HuH-7 (cell line): Measurements from ENCODE around the gene IDI1.

Experiments
- DNase-seq: peaks from one replicate; pipeline ENCODE4 v3.0.0; 2011; ENCODE audit warnings: low spot score

IDI1 gene

DNA sequence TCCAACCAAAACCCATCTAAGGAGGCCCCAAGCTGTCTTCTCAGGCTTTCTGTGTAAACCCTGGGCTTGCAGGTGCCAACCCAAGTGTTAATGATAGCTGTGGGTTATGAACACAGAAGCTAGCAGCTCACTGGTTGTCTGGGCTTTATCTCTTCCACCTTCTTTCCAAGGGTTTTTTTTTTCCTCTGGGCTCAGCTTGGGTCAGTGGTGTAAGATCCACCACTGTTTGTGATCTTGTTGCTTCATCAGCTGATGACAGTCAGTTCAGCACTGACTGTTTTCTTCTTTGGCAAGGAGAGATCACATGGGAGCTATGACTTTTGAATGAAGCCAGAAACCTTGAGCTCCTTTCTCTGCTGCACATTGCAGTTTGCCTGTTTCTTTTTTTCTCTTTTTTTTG is 56.0 kb downstream of the IDI1 start:
- no peak for DNase-seq

DNA sequence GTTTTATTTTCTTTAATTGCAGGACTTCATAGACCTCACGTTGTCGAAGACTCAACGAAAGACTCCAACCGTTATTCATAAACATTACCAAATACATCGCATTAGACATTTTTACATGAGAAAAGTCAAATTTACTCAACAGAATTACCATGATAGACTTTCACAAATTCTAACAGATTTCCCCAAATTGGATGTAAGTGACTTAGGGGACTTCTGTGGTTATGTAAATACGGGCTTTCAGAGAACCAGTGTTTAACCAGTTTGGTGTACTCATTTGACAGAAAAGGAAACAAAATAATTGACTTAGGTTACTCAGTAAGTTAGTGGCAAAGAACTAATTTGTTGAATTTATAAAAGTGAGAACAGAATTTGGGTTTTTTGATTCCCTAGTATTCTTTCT is 56.5 kb downstream of the IDI1 start:
- DNase-seq, result no peak

DNA sequence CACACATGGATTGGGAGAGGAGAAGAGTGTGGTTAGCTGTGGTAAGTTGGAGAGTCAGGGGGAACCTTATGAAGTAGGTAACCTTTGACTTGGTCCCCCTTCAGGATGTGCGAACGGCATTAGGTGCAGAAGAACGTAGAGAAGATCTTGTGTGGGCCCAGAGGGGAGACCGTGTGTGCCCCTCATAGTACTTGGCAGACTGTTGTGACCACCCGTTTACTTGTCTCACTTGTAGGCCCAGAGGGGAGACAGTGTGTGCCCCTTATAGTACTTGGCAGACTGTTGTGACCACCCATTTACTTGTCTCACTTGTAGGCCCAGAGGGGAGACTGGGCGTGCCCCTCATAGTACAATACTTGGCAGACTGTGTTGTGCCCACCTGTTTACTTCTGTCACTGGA is 58.1 kb downstream of the IDI1 start:
- no peak for DNase-seq
